Pancreas (tissue), 10 donors: ENCODE data around the gene TNFRSF12A. TPM values are rescaled to one million over a fixed set of nuclear protein-coding genes. Genes with fewer than 3 reads are reported as not detected.

Experiments used
- ATAC-seq, 4 donors: fragments of 200-7000 bp; cut with Tn5 transposase; one replicate each; pipeline versions ENCODE4 v1.8.0 to v1.9.1; 2020; ENCODE audit warnings: mild to moderate bottlenecking in 4 of 4, moderate library complexity in 4 of 4
- DNase-seq, 6 donors: peaks; one replicate each; pipeline ENCODE4 v3.0.0-alpha.2; 2020
- FAIRE-seq: peaks from 2 replicates; lab custom pipeline; 2012; peaks lifted over from hg19 to GRCh38; lab: Jason Lieb, UNC
- H3K27ac ChIP-seq, 4 donors: fragments of 200-600 bp; sonication (generic); 1 replicate in 3 of 4; 2 replicates in 1 of 4; pipeline versions ENCODE4 v1.5.0 to v1.8.0; 2020
- H3K27me3 ChIP-seq, 4 donors: fragments of 200-600 bp; one replicate each; pipeline ENCODE4 v1.8.0; 2021
- H3K36me3 ChIP-seq, 3 donors: fragments of 200-600 bp; sonication (generic) in 1 of 3; one replicate each; pipeline versions ENCODE4 v1.5.0 to v1.8.0; 2020 to 2021
- H3K4me1 ChIP-seq, 3 donors: fragments of 200-600 bp; one replicate each; pipeline ENCODE4 v1.8.0; 2021
- H3K4me3 ChIP-seq, 4 donors: fragments of 200-600 bp; sonication (generic) in 2 of 4; one replicate each; pipeline versions ENCODE4 v1.5.0 to v1.8.0; 2020 to 2021
- H3K9me3 ChIP-seq, 4 donors: fragments of 200-600 bp; one replicate each; pipeline ENCODE4 v1.8.0; 2021
- CTCF ChIP-seq, 4 donors: fragments of 200-600 bp; sonication (generic) in 3 of 4; IDR thresholded peaks; one replicate each; pipeline versions ENCODE4 v1.5.0 to v1.8.0; 2021; ENCODE audit warnings: antibody characterized with exemption in 4 of 4
- WGBS, 2 donors: extraction: QIAGEN DNeasy Blood & Tissue Kit; methylation state at CpG; one replicate each; pipeline ENCODE4 v1.1.7; 2013; 5-methylcytosine and 5-hydroxymethylcytosine counted together
- intact Hi-C, 3 donors: fragments of 100-400 bp; cut with DNase I; formaldehyde crosslinking; loops; one replicate each; pipeline versions ENCODE4 v1.11.1 to v1.14.2; 2022
- polyA plus RNA-seq, 2 donors: library from polyadenylated mRNA; stranded (reverse); fragments of 200-250 nt; gene quantifications; one replicate each; pipeline ENCODE4 v1.2.3, GENCODE V29; 2013
- total RNA-seq, 6 donors: library from RNA; stranded (reverse); fragmentation: NEBNext Ultra II Directional in 4 of 6; extraction: Animal tissue kit (Norgen Biotek cat#: 25700) in 4 of 6; gene quantifications; one replicate each; pipeline versions ENCODE4 v1.2.1 to v1.2.4, GENCODE V29; 2021 to 2023
- donor health status: healthy with polysubstance abuse.
- donor health status: DM: no; HTN: no; CAD: no; lungs with moderate emphysema.
- donor health status: DM: no; HTN: no; CAD: no.
- donor health status: control.
- donor health status: control.
- donor health status: Bipolar disorder and iron deficiency.
- donor health status: DM: yes; HTN: yes; CAD: no.
- donor health status: DM: no; HTN: no; CAD: no.
- donor health status: DM: no; HTN: no; CAD: no.
- donor health status: DM: yes; HTN: yes; CAD: no.

TNFRSF12A gene
- total and polyA plus RNA-seq, 8 donors: 26.8 to 185 (median 77.4) TPM

DNA sequence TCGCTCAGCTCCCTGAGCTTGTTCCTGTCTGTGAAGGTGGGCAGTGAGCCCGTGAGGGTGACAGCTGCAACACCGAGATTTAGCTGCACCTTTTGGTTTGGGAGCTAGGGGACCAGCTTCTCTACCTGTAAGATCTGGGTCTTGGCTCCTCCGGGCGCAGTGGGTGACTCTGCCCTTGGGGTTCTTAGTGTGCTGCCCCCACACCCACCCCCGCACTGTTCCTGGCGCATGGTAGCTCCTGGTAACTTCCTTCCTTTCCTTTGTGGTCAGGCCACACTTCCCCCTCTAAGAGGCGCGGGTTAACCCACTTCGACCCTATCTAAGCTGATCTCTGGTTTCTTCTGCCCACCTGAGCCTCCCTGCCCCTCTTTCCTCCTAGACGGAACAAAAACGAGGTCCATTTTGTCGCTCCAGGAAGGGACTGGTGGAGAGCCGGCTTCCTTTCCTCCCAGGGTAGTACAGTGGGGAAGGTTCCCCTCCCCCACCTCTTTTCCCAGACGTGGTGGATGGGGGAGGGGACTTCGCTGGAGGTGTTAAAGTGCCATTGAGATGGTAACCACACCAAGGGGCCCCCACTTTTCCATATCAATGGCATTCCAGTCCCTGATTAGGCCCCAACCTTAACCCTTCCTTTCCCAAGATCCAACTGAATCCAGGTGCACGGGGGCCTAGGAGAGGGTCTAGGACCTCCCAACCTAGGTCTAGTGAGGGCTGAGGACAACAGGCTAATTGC lies 12.0 kb upstream of the TNFRSF12A start:
- ATAC-seq (no peak), DNase-seq (peak in 1 of 6 donors; percentile 39), FAIRE-seq (no peak)
- Histone ChIP-seq H3K4me1 (peaks cover 41 to 56% (median 43%) of the 10 kb centered on the region in 3 donors), H3K4me3 (peak overlapping the region in 1 of 4 donors; percentile 45), H3K27ac (peak overlapping the region; percentile 53 to 93 (median 79)), H3K27me3 (no peaks in the 10 kb centered on the region), H3K36me3 (no peaks in the 10 kb centered on the region), H3K9me3 (no peaks in the 10 kb centered on the region)
- 33 to 34% methylated on average over 17 of the region's 17 CpGs for WGBS, 2 donors
- TF ChIP-seq CTCF (IDR thresholded peaks at IDR 0.05): no peak
- intact Hi-C loops: no loop called here

GRCh38 chr16:3008690-3009037 lies 11.5 kb upstream of the TNFRSF12A start:
- DNase-seq: no peak
- H3K27me3 ChIP-seq: no peaks in the 10 kb centered on the region

DNA sequence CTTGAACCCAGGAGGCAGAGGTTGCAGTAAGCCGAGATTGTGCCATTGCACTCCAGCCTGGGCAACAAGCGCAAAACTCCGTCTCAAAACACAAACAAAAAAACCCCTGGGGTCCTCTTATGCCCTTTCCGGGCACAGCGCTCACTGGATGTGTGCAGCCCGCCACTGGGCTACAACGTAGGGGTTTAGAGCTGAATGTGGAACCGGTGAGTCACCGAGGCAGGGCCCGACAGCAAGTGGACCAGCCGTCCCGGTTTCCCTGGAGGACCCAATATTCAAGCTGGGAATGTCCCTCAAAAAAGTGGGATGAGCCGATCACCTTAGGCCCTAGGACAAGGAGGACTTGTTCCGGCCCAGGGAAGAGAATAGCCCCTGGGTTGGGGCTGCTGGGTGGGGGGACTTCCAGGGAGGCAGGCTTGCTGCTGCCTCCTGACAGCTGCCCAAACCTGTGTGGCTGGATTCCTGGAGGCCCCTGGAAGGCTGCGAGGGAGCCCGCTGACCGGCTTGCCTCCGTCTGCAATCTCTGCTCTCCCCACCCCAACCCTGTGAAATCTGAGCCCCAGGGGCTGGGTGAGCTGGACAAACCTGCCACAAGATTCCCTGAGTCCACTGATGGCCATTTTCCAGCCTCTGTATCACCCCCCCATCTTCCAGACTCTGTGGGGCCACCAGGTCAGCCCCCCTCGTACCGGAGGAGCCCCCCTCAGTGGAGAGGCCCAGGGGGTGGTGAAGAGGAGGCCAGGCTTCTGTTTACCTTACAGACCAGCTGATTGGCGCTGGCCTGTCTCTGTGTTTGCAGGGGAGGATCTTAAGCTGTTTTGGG lies 10.4 kb upstream of the TNFRSF12A start:
- no peaks in the 10 kb centered on the region for H3K9me3 ChIP-seq
- DNase-seq (peak; percentile 72 to 86 (median 79)), FAIRE-seq (no peak), ATAC-seq (peak; percentile 15 to 39 (median 27))
- peak overlapping the region; percentile 35 to 93 (median 72) for H3K27ac ChIP-seq
- no peaks in the 10 kb centered on the region for H3K27me3 ChIP-seq
- H3K4me1 ChIP-seq: peaks cover 41 to 56% (median 43%) of the 10 kb centered on the region in 3 donors
- TF ChIP-seq CTCF (IDR thresholded peaks at IDR 0.05): no peak
- WGBS, 2 donors: 43 to 46% methylated on average over 19 to 21 of the region's 21 CpGs
- H3K4me3 ChIP-seq: no peak overlapping the region
- no peaks in the 10 kb centered on the region for H3K36me3 ChIP-seq
- intact Hi-C loops: no loop called here

More at GRCh38 chr16:3008690-3009037, 11.5 kb upstream of the TNFRSF12A start:
- Histone ChIP-seq H3K36me3 (no peaks in the 10 kb centered on the region), H3K4me3 (no peak overlapping the region), H3K27ac (peak overlapping the region; percentile 53 to 93 (median 72)), H3K4me1 (peaks cover 41 to 56% (median 43%) of the 10 kb centered on the region in 3 donors), H3K9me3 (no peaks in the 10 kb centered on the region)
- ATAC-seq: no peak
- FAIRE-seq: no peak
- no peak for TF ChIP-seq CTCF (IDR thresholded peaks at IDR 0.05)
- 63 to 76% methylated on average over 4 of the region's 4 CpGs for WGBS, 2 donors
- intact Hi-C loops: no loop called here

DNA sequence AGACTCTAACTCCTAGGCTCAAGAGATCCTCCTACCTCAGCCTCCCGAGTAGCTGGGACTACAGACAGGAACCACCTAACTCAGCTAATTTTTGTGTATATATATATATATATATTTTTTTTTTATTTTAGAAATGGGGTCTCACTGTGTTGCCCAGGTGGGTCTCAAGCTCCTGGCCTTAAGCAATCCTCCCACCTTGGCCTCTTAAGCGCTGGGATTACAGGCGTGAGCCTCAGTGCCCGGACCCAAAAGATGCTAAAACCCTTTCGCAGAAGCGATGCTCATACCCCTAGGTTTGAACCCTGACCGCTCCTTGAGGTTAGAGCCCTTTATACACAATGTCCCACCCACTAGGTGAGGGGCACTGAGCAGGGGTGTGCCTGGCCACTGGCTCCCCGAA lies 9.7 kb upstream of the TNFRSF12A start:
- intact Hi-C loops: no loop called here
- no peaks in the 10 kb centered on the region for H3K9me3 ChIP-seq
- no peak for TF ChIP-seq CTCF (IDR thresholded peaks at IDR 0.05)
- H3K36me3 ChIP-seq: no peaks in the 10 kb centered on the region
- FAIRE-seq (no peak), ATAC-seq (no peak), DNase-seq (no peak)
- 90 to 96% methylated on average over 8 of the region's 8 CpGs for WGBS, 2 donors
- peak overlapping the region in 3 of 4 donors; percentile 35 to 93 (median 80) for H3K27ac ChIP-seq
- peaks cover 41 to 56% (median 43%) of the 10 kb centered on the region in 3 donors for H3K4me1 ChIP-seq
- no peaks in the 10 kb centered on the region for H3K27me3 ChIP-seq
- no peak overlapping the region for H3K4me3 ChIP-seq
